Breast epithelium (tissue), 3 donors: ENCODE measurements around the gene GRM1.

Experiments
- POLR2A ChIP-seq: fragments of 450-650 bp; IDR thresholded peaks from one replicate; pipeline ENCODE4 v1.6.1; 2016; ENCODE audit warnings: antibody characterized with exemption, mild to moderate bottlenecking, moderate library complexity
- TF ChIP-seq, protein P1 (sequence below), 3 donors: fragments of 450-650 bp; IDR thresholded peaks; one replicate each; pipeline ENCODE4 v1.5.1; 2016 to 2017; ENCODE audit warnings: antibody characterized with exemption in 3 of 3, mild to moderate bottlenecking in 3 of 3, moderate library complexity in 3 of 3

GRCh38 chr6:146066506-146066905, 37.6 kb downstream of the GRM1 start:
- TF ChIP-seq, protein P1, sequence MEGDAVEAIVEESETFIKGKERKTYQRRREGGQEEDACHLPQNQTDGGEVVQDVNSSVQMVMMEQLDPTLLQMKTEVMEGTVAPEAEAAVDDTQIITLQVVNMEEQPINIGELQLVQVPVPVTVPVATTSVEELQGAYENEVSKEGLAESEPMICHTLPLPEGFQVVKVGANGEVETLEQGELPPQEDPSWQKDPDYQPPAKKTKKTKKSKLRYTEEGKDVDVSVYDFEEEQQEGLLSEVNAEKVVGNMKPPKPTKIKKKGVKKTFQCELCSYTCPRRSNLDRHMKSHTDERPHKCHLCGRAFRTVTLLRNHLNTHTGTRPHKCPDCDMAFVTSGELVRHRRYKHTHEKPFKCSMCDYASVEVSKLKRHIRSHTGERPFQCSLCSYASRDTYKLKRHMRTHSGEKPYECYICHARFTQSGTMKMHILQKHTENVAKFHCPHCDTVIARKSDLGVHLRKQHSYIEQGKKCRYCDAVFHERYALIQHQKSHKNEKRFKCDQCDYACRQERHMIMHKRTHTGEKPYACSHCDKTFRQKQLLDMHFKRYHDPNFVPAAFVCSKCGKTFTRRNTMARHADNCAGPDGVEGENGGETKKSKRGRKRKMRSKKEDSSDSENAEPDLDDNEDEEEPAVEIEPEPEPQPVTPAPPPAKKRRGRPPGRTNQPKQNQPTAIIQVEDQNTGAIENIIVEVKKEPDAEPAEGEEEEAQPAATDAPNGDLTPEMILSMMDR (IDR thresholded peaks at IDR 0.05), result no peak
- no peak for TF ChIP-seq POLR2A
